Measurements from ENCODE around the gene DYRK3. TPM values are rescaled to one million over a fixed set of nuclear protein-coding genes. Genes with fewer than 3 reads are reported as not detected.
A peak's percentile ranks its signal among the peaks of the same experiment; 100 is the strongest.
"Not testable (repeated sequence)": the region's sequence is repeated elsewhere in the genome, so short reads cannot be mapped to it uniquely, and the experiment has no call there.

Gene DYRK3
- total RNA-seq, 4 donors from 2014 or later: 0.67 to 3.3 (median 0.85) TPM; not detected in 1

DNA sequence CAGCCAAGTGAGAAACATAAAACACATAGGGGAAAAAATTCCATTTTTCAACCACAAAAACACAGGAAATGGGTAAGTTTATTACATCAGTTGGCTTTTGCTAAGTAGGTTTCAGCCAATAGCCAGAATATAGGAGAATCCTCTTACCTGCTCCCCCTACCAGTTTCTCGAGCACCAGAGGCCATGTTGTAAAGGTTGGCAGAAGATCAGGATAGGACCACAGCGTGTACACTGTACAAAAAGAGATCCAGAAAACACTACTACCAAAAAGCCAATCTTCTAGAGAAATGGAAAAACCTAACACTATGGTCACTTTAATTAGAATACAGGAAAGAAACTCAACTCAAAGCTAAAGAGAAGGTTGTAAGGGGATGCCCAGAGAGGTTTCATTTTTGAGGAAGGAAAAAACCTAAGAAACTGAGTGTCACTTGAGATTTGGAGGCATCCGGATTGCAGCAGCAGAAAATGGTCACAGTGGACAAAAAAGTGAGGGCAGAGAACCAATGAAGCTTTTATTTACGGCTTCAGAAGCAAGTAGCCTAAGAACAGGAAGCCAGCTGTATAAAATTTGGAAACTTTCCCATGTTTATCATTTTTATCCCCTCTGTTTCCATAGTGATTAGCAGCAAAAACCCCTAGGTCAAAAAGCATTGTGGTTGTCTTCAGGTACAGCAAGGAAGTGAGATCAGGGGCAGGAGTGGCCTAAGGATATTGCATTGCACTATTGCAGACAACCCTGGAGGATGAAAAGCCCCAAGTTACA is 25.9 kb upstream of the DYRK3 start:
- Histone ChIP-seq H3K9me3 (no peaks in the 10 kb centered on the region), H3K27me3 (no peaks in the 10 kb centered on the region), H3K27ac (no peak overlapping the region), H3K36me3 (peaks cover 0 to 24% (median 0%) of the 10 kb centered on the region in 3 donors), H3K4me3 (no peak overlapping the region), H3K4me1 (peaks cover 3 to 9% (median 6%) of the 10 kb centered on the region in 4 donors)
- DNase-seq: no peak
- no peak for TF ChIP-seq POLR2A (IDR thresholded peaks at IDR 0.05)
- TF ChIP-seq, protein P1, sequence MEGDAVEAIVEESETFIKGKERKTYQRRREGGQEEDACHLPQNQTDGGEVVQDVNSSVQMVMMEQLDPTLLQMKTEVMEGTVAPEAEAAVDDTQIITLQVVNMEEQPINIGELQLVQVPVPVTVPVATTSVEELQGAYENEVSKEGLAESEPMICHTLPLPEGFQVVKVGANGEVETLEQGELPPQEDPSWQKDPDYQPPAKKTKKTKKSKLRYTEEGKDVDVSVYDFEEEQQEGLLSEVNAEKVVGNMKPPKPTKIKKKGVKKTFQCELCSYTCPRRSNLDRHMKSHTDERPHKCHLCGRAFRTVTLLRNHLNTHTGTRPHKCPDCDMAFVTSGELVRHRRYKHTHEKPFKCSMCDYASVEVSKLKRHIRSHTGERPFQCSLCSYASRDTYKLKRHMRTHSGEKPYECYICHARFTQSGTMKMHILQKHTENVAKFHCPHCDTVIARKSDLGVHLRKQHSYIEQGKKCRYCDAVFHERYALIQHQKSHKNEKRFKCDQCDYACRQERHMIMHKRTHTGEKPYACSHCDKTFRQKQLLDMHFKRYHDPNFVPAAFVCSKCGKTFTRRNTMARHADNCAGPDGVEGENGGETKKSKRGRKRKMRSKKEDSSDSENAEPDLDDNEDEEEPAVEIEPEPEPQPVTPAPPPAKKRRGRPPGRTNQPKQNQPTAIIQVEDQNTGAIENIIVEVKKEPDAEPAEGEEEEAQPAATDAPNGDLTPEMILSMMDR (IDR thresholded peaks at IDR 0.05): no peak

DNA sequence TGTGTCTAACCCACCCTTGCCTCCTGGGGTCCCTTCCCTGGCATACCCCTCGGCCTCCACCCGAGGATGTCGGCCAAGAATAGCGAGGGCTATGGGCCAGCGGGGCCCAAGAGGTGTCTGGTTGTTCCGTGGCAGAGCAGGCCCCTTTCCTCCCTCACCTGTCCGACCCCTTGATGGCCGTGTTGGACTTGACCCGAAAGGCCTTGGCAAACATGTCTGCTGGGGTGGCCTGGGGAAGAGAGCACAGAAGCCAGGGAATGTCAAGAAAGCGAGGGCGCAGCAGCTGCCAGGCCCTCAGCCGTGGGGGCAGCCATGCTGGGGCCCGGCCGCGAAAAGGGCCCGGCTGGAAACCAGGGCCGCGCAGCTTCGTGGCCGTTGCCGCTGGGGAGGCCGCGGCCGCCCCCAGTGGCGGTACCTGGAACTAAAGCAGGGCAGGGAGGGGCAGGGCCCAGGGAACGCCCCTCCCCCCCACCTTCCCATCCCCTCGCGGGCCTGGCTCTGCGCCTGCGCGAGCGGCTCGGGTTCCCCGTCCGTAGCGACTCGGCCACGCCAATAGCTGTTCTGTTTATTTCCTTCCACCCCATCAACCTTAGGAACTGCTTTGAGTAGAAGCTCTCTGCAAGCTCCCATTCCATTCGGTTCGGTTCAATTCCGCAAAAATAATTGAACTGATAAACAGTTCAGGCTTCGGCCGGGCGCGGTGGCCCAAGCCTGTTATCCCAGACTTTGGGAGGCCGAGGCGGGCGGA is 23.0 kb upstream of the DYRK3 start, which contains the start of gene EIF2D:
TSS of gene EIF2D (minus strand) at position 337 of the 748 bp plus-strand sequence. CDS start at position 214, 123 bp downstream.
- peaks cover 0 to 10% (median 0%) of the 10 kb centered on the region in 3 donors for H3K36me3 ChIP-seq
- peaks cover 3 to 9% (median 6%) of the 10 kb centered on the region in 4 donors for H3K4me1 ChIP-seq
- peak; percentile 91 to 97 (median 97) for DNase-seq
- TF ChIP-seq, protein P1 (IDR thresholded peaks at IDR 0.05): peak; percentile 96 to 99 (median 99)
- peak; percentile 70 to 72 for TF ChIP-seq POLR2A (IDR thresholded peaks at IDR 0.05)
- H3K4me3 ChIP-seq: peak within 1 kb of the TSS; percentile 61 to 67 (median 64)
- H3K27me3 ChIP-seq: no peaks in the 10 kb centered on the region
- H3K27ac ChIP-seq: peak within 1 kb of the TSS; percentile 73 to 79 (median 78)
- H3K9me3 ChIP-seq: no peaks in the 10 kb centered on the region

DNA sequence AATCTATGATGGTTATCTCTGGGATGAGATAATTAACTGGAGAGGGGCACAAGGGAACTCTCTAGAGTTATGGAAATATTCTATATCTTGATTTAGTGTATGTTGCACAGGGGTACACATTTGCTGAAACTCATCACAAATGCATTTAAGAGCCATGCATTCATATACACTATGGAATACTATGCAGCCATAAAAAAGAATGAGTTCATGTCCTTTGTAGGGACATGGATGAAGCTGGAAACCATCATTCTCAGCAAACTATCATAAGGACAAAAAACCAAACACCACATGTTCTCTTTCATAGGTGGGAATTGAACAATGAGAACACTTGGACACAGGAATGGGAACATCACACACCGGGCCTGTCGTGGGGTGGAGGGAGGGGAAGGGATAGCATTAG is 8.9 kb upstream of the DYRK3 start:
- not testable (repeated sequence) for H3K27me3 ChIP-seq, DNase-seq, H3K27ac ChIP-seq, H3K4me3 ChIP-seq, H3K4me1 ChIP-seq, H3K36me3 ChIP-seq, H3K9me3 ChIP-seq

DNA sequence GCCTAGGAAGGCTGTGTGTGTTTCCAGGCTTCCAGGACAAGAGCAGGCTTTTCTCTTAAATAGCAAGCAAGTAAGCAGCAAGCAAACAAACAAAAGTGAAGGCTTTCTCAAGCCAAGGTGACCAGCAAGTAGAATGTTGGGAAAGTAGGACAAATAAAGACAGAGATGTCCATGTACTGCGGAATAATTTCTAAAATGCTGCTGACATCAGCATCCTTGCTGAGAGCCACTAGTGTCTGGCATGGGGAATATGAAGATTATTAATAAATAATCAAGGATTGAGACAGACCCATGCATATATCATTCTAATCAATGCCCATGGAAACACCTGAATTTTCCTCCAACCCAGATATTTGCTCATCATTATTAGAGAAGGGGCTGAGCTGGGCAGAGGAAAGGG is 6.4 kb upstream of the DYRK3 start:
- Histone ChIP-seq H3K27me3 (no peaks in the 10 kb centered on the region), H3K36me3 (no peaks in the 10 kb centered on the region), H3K27ac (no peak overlapping the region), H3K9me3 (no peaks in the 10 kb centered on the region), H3K4me1 (no peaks in the 10 kb centered on the region), H3K4me3 (no peak overlapping the region)
- no peak for TF ChIP-seq POLR2A (IDR thresholded peaks at IDR 0.05)
- TF ChIP-seq, protein P1 (IDR thresholded peaks at IDR 0.05): no peak
- no peak for DNase-seq

DNA sequence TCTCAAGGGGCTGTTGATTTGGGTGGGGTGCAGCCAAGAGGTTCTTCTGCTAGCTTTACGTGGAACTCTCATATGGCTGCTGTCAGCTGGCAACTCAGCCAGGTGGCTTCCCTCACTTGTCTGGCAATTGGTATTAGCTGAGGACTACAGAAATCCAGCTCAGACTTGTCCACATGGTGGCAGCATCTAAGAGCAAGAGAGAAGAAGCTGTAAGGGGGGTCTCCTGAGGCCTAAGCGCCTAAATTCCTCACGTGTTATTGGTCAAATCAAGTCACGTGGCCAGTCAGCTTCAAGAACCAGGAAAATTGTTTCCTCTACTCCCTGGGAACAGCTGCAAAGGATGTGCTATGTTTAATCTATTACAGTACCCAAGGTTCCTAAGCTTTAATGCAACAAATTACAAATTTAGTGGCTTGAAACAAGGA is 4.2 kb upstream of the DYRK3 start:
- H3K4me1 ChIP-seq: peaks cover 0 to 17% (median 6%) of the 10 kb centered on the region in 4 donors
- no peaks in the 10 kb centered on the region for H3K36me3 ChIP-seq
- peak in 2 of 3 donors; percentile 40 to 75 for DNase-seq
- no peak overlapping the region for H3K4me3 ChIP-seq
- no peaks in the 10 kb centered on the region for H3K27me3 ChIP-seq
- TF ChIP-seq POLR2A (IDR thresholded peaks at IDR 0.05): no peak
- TF ChIP-seq, protein P1 (IDR thresholded peaks at IDR 0.05): peak in 4 of 6 experiments; percentile 32 to 41 (median 38)
- no peaks in the 10 kb centered on the region for H3K9me3 ChIP-seq
- no peak overlapping the region for H3K27ac ChIP-seq

DNA sequence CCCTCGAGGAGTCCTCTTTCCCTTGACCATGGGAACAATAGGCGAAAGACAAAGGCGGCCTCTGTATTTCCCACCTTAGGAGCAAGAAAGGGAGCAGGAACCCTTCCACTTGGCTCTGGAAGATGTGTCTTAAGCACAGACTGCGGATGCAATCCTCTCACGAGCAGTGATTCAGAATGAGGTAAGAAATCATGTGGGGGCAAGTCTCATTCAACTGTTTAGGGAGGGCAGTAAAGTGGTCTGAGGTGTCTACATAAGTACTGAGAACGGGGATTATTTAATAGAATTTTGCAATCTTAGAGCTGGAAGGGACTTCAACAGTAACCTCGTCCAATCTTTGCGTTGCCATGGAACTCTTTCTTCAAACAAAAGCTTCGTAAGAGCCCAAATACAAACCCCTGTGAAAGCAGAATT is 1.6 kb upstream of the DYRK3 start:
- H3K27me3 ChIP-seq: no peaks in the 10 kb centered on the region
- H3K4me3 ChIP-seq: no peak overlapping the region
- DNase-seq: no peak

More for the DNA sequence above, 1.6 kb upstream of the DYRK3 start:
- no peak for TF ChIP-seq POLR2A (IDR thresholded peaks at IDR 0.05)
- TF ChIP-seq, protein P1 (IDR thresholded peaks at IDR 0.05): no peak
- peak overlapping the region in 1 of 4 donors; percentile 73 for H3K27ac ChIP-seq
- H3K36me3 ChIP-seq: no peaks in the 10 kb centered on the region
- no peaks in the 10 kb centered on the region for H3K9me3 ChIP-seq
- H3K4me1 ChIP-seq: peaks cover 0 to 19% (median 6%) of the 10 kb centered on the region in 4 donors
